HepG2 (cell line): ENCODE measurements around the gene GATD1. TPM values are rescaled to one million over a fixed set of nuclear protein-coding genes. Genes with fewer than 3 reads are reported as not detected.

ENCODE experiments used
- ARID2 ChIP-seq: sonication (generic); formaldehyde crosslinking; IDR thresholded peaks from 2 replicates; pipeline ENCODE4 v1.8.1; 2022; ENCODE audit warnings: mild to moderate bottlenecking, missing genetic modification reagents, borderline replicate concordance
- CBX2 ChIP-seq, 2 experiments: fragments of 200-600 bp in 1 of 2; sonication (generic); formaldehyde crosslinking in 1 of 2; IDR thresholded peaks; 2 replicates each; pipeline versions ENCODE4 v1.7.0 to v1.8.1; 2018 to 2022; ENCODE audit warnings: low read depth in 2 of 2, low read length in 1 of 2, mild to moderate bottlenecking in 1 of 2, missing genetic modification reagents in 1 of 2
- CEBPG ChIP-seq: IDR thresholded peaks from 2 replicates; pipeline ENCODE4 v1.6.1; 2016
- KDM4B ChIP-seq: sonication (generic); formaldehyde crosslinking; IDR thresholded peaks from 2 replicates; pipeline ENCODE4 v1.4.0; 2020; ENCODE audit warnings: missing genetic modification reagents
- LCORL ChIP-seq, 2 experiments: fragments of 450-650 bp in 1 of 2; sonication (generic) in 1 of 2; formaldehyde crosslinking in 1 of 2; IDR thresholded peaks; 2 replicates each; pipeline versions ENCODE4 v1.5.0 to v1.6.1; 2017 to 2020; ENCODE audit warnings: antibody characterized with exemption in 1 of 2, missing genetic modification reagents in 1 of 2
- POLR2A ChIP-seq, 2 experiments: IDR thresholded peaks; 2 replicates each; pipeline ENCODE4 v1.6.1; 2011; ENCODE audit warnings: low read depth in 2 of 2, low read length in 2 of 2, mild to moderate bottlenecking in 1 of 2, moderate library complexity in 1 of 2; ENCODE audit not compliant: insufficient read depth in 1 of 2
- SIN3A ChIP-seq: IDR thresholded peaks from 2 replicates; pipeline ENCODE4 v1.6.1; 2011; ENCODE audit warnings: low read depth, mild to moderate bottlenecking, control low read depth, low read length, borderline replicate concordance
- SPEN ChIP-seq: sonication (generic); formaldehyde crosslinking; IDR thresholded peaks from 2 replicates; pipeline ENCODE4 v1.5.1; 2020; ENCODE audit warnings: low read depth, mild to moderate bottlenecking, missing genetic modification reagents
- SSRP1 ChIP-seq: IDR thresholded peaks from 2 replicates; pipeline ENCODE4 v1.6.1; 2016; ENCODE audit warnings: control low read depth
- TARDBP ChIP-seq: sonication (generic); formaldehyde crosslinking; IDR thresholded peaks from 2 replicates; pipeline ENCODE4 v1.8.0; 2022; ENCODE audit warnings: mild to moderate bottlenecking, missing genetic modification reagents
- ZNF224 ChIP-seq: sonication (generic); formaldehyde crosslinking; IDR thresholded peaks from 2 replicates; pipeline ENCODE4 v1.5.0; 2020; ENCODE audit warnings: mild to moderate bottlenecking, missing genetic modification reagents
- ZNF564 ChIP-seq: sonication (generic); formaldehyde crosslinking; IDR thresholded peaks from 2 replicates; pipeline ENCODE4 v1.8.1; 2023; ENCODE audit warnings: mild to moderate bottlenecking, missing genetic modification reagents
- ZNF598 ChIP-seq: sonication (generic); formaldehyde crosslinking; IDR thresholded peaks from 2 replicates; pipeline ENCODE4 v1.5.1; 2020; ENCODE audit warnings: mild to moderate bottlenecking, missing genetic modification reagents, borderline replicate concordance
- ZNF7 ChIP-seq: IDR thresholded peaks from 2 replicates; pipeline ENCODE4 v1.6.1; 2016; ENCODE audit warnings: missing biosample characterization, missing genetic modification reagents
- polyA plus RNA-seq, 8 experiments: library from polyadenylated mRNA; depleted of rRNA in 3 of 8; stranded (reverse) in 7 of 8; unstranded in 1 of 8; fragments of >200 nt; fragmentation: Illumina TruSeq in 4 of 8; extraction: Trizol in 4 of 8; gene quantifications; 2 replicates each; pipeline versions ENCODE4 v1.2.1 to v1.2.3, GENCODE V29; 2011 to 2016; ENCODE audit warnings: low read depth in 4 of 8, missing spikeins in 1 of 8, mixed read lengths in 1 of 8; ENCODE audit not compliant: insufficient read depth in 1 of 8
- total RNA-seq, 5 experiments: library from RNA; depleted of rRNA; stranded (reverse); fragments of >200 nt; fragmentation: Illumina TruSeq; extraction: Trizol; gene quantifications; 2 replicates each; pipeline ENCODE4 v1.2.3, GENCODE V29; 2016; ENCODE audit warnings: low read depth in 1 of 5
- TF ChIP-seq, protein P1 (sequence below): IDR thresholded peaks from 2 replicates; pipeline ENCODE4 v1.4.0; 2020; ENCODE audit warnings: mild to moderate bottlenecking, missing genetic modification reagents
- TF ChIP-seq, protein P2 (sequence below): sonication (generic); formaldehyde crosslinking; IDR thresholded peaks from 2 replicates; pipeline ENCODE4 v1.5.1; 2020; ENCODE audit warnings: mild to moderate bottlenecking, missing genetic modification reagents
- TF ChIP-seq, protein P3 (sequence below): sonication (generic); formaldehyde crosslinking; IDR thresholded peaks from 2 replicates; pipeline ENCODE4 v1.4.0; 2020; ENCODE audit warnings: missing genetic modification reagents
- TF ChIP-seq, protein P4 (sequence below): fragments of 450-650 bp; IDR thresholded peaks from 2 replicates; pipeline ENCODE4 v1.6.1; 2017

The GATD1 gene
- total and polyA plus RNA-seq, 2 of the 13 experiments (the other 11 are each of a cell fraction or from before 2014, with no cell fraction given): 31.3 to 60.5 TPM

DNA sequence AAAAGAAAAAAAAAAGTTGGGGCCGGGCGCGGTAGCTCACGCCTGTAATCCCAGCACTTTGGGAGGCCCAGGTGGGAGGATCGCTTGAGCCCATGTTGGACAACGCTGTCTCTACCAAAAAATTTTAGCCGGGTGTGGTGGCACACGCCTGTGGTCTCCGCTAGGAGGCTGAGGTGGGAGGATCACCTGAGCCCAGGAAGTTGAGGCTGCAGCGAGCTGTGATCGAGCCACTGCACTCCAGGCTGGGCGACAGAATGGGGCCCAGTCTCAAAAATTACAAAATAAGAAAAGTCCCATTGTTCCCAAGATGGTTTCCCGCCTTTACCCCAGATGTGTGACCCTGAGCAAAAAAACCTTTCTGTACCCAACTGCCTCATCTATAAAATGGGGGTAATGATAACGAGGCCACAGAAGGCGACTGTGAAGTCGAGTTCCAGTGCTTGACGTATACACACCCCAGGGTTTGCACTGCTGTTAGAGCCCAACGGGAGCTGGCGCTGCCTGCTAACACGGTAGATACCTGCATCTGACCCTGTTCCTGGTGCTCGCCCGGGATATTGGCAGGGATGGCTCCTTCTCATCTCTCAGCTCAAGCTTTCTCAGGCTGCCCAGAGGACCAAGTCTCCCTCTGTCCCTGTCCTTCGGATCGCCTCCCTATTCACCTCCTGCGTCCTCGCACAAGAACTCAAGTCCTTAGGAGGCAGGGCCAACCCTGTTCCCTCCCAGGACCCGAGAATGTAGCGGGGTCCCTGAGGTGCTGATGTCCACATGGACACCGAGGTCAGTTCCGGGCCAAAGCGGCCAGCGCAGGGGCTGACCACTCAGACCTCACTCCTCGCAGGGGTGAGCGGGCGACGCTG lies 31.4 kb upstream of the GATD1 start (continued):
- TF ChIP-seq, protein P1, sequence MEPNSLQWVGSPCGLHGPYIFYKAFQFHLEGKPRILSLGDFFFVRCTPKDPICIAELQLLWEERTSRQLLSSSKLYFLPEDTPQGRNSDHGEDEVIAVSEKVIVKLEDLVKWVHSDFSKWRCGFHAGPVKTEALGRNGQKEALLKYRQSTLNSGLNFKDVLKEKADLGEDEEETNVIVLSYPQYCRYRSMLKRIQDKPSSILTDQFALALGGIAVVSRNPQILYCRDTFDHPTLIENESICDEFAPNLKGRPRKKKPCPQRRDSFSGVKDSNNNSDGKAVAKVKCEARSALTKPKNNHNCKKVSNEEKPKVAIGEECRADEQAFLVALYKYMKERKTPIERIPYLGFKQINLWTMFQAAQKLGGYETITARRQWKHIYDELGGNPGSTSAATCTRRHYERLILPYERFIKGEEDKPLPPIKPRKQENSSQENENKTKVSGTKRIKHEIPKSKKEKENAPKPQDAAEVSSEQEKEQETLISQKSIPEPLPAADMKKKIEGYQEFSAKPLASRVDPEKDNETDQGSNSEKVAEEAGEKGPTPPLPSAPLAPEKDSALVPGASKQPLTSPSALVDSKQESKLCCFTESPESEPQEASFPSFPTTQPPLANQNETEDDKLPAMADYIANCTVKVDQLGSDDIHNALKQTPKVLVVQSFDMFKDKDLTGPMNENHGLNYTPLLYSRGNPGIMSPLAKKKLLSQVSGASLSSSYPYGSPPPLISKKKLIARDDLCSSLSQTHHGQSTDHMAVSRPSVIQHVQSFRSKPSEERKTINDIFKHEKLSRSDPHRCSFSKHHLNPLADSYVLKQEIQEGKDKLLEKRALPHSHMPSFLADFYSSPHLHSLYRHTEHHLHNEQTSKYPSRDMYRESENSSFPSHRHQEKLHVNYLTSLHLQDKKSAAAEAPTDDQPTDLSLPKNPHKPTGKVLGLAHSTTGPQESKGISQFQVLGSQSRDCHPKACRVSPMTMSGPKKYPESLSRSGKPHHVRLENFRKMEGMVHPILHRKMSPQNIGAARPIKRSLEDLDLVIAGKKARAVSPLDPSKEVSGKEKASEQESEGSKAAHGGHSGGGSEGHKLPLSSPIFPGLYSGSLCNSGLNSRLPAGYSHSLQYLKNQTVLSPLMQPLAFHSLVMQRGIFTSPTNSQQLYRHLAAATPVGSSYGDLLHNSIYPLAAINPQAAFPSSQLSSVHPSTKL (CRISPR knock-in tag): no peak
- 0 out of 2 replicates have a peak, but pooled peaks have one; percentile 66 for TF ChIP-seq ZNF598 (CRISPR knock-in tag)
- TF ChIP-seq ARID2 (CRISPR knock-in tag): peak; percentile 80; the same call in 1 of the 2 replicates
- TF ChIP-seq SSRP1 (CRISPR knock-in tag): 0 out of 2 replicates have a peak, but pooled peaks have one; percentile 68
- TF ChIP-seq KDM4B: peak; percentile 55
- TF ChIP-seq, protein P2, sequence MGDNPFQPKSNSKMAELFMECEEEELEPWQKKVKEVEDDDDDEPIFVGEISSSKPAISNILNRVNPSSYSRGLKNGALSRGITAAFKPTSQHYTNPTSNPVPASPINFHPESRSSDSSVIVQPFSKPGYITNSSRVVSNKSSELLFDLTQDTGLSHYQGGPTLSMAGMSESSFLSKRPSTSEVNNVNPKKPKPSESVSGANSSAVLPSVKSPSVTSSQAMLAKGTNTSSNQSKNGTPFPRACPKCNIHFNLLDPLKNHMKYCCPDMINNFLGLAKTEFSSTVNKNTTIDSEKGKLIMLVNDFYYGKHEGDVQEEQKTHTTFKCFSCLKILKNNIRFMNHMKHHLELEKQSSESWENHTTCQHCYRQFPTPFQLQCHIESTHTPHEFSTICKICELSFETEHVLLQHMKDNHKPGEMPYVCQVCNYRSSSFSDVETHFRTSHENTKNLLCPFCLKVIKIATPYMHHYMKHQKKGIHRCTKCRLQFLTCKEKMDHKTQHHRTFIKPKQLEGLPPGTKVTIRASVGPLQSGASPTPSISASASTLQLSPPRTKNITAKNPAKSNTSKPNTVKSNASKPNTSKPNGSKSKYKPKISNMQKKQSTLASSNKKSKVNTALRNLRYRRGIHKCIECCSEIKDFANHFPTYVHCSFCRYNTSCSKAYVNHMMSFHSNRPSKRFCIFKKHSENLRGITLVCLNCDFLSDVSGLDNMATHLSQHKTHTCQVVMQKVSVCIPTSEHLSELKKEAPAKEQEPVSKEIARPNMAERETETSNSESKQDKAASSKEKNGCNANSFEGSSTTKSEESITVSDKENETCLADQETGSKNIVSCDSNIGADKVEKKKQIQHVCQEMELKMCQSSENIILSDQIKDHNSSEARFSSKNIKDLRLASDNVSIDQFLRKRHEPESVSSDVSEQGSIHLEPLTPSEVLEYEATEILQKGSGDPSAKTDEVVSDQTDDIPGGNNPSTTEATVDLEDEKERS (CRISPR knock-in tag): no peak
- TF ChIP-seq ZNF224: 0 out of 2 replicates have a peak, but pooled peaks have one; percentile 42
- no peak for TF ChIP-seq TARDBP (CRISPR knock-in tag)
- TF ChIP-seq, protein P3, sequence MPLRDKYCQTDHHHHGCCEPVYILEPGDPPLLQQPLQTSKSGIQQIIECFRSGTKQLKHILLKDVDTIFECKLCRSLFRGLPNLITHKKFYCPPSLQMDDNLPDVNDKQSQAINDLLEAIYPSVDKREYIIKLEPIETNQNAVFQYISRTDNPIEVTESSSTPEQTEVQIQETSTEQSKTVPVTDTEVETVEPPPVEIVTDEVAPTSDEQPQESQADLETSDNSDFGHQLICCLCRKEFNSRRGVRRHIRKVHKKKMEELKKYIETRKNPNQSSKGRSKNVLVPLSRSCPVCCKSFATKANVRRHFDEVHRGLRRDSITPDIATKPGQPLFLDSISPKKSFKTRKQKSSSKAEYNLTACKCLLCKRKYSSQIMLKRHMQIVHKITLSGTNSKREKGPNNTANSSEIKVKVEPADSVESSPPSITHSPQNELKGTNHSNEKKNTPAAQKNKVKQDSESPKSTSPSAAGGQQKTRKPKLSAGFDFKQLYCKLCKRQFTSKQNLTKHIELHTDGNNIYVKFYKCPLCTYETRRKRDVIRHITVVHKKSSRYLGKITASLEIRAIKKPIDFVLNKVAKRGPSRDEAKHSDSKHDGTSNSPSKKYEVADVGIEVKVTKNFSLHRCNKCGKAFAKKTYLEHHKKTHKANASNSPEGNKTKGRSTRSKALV (CRISPR knock-in tag): peak; percentile 75; the same call in 1 of the 2 replicates
- no peak for TF ChIP-seq CEBPG
- TF ChIP-seq, protein P4, sequence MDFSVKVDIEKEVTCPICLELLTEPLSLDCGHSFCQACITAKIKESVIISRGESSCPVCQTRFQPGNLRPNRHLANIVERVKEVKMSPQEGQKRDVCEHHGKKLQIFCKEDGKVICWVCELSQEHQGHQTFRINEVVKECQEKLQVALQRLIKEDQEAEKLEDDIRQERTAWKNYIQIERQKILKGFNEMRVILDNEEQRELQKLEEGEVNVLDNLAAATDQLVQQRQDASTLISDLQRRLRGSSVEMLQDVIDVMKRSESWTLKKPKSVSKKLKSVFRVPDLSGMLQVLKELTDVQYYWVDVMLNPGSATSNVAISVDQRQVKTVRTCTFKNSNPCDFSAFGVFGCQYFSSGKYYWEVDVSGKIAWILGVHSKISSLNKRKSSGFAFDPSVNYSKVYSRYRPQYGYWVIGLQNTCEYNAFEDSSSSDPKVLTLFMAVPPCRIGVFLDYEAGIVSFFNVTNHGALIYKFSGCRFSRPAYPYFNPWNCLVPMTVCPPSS: no peak
- TF ChIP-seq LCORL (IDR thresholded peaks at IDR 0.05): no peak
- peak; percentile 18; the same call in 1 of the 2 replicates for TF ChIP-seq LCORL (CRISPR knock-in tag; IDR thresholded peaks at IDR 0.05)
- no peak for TF ChIP-seq SPEN (CRISPR knock-in tag)
- TF ChIP-seq POLR2A (IDR thresholded peaks at IDR 0.05; ENCODE audit: insufficient read depth in 1 of 2, low read depth in 2 of 2, low read length in 2 of 2): 0 out of 4 replicates have a peak, but pooled peaks of 1 of the 2 experiments have one; percentile 7
- peak; percentile 75; the same call in 1 of the 2 replicates for TF ChIP-seq SIN3A
- TF ChIP-seq CBX2 (IDR thresholded peaks at IDR 0.05; ENCODE audit: low read depth, low read length): no peak
- TF ChIP-seq CBX2 (CRISPR knock-in tag; IDR thresholded peaks at IDR 0.05; ENCODE audit: low read depth): no peak
- 0 out of 2 replicates have a peak, but pooled peaks have one; percentile 15 for TF ChIP-seq ZNF564 (CRISPR knock-in tag)
- peak; percentile 70 for TF ChIP-seq ZNF7 (CRISPR knock-in tag)
